HEK293 (cell line): ENCODE results near the gene VRK2.

Experiments
- KLF16 ChIP-seq: fragments of 450-650 bp; formaldehyde crosslinking; IDR thresholded peaks from 2 replicates; pipeline ENCODE4 v1.5.1; 2017; ENCODE audit warnings: missing biosample characterization, missing genetic modification characterization
- YY2 ChIP-seq: fragments of 450-650 bp; formaldehyde crosslinking; IDR thresholded peaks from 2 replicates; pipeline ENCODE4 v1.5.1; 2016; ENCODE audit warnings: missing biosample characterization, missing genetic modification characterization
- ZBTB7A ChIP-seq: fragments of 450-650 bp; formaldehyde crosslinking; IDR thresholded peaks from 2 replicates; pipeline ENCODE4 v1.5.1; 2016; ENCODE audit warnings: low read depth, missing biosample characterization, missing genetic modification characterization
- ZNF473 ChIP-seq: fragments of 450-650 bp; formaldehyde crosslinking; IDR thresholded peaks from 2 replicates; pipeline ENCODE4 v1.5.1; 2017; ENCODE audit warnings: missing biosample characterization, missing genetic modification characterization
- TF ChIP-seq, protein P1 (sequence below): fragments of 450-650 bp; formaldehyde crosslinking; IDR thresholded peaks from 2 replicates; pipeline ENCODE4 v1.5.1; 2016; ENCODE audit warnings: missing biosample characterization, missing genetic modification characterization

GRCh38 chr2:58070765-58071164 lies 24.2 kb downstream of the VRK2 start:
- no peak for TF ChIP-seq YY2 (tag by site-specific recombination)
- no peak for TF ChIP-seq ZBTB7A
- TF ChIP-seq, protein P1, sequence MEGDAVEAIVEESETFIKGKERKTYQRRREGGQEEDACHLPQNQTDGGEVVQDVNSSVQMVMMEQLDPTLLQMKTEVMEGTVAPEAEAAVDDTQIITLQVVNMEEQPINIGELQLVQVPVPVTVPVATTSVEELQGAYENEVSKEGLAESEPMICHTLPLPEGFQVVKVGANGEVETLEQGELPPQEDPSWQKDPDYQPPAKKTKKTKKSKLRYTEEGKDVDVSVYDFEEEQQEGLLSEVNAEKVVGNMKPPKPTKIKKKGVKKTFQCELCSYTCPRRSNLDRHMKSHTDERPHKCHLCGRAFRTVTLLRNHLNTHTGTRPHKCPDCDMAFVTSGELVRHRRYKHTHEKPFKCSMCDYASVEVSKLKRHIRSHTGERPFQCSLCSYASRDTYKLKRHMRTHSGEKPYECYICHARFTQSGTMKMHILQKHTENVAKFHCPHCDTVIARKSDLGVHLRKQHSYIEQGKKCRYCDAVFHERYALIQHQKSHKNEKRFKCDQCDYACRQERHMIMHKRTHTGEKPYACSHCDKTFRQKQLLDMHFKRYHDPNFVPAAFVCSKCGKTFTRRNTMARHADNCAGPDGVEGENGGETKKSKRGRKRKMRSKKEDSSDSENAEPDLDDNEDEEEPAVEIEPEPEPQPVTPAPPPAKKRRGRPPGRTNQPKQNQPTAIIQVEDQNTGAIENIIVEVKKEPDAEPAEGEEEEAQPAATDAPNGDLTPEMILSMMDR (tag by site-specific recombination) = no peak
- TF ChIP-seq ZNF473 (tag by site-specific recombination) = no peak
- no peak for TF ChIP-seq KLF16 (tag by site-specific recombination)
